ENCODE results near the gene RASD2.

RASD2 gene

DNA sequence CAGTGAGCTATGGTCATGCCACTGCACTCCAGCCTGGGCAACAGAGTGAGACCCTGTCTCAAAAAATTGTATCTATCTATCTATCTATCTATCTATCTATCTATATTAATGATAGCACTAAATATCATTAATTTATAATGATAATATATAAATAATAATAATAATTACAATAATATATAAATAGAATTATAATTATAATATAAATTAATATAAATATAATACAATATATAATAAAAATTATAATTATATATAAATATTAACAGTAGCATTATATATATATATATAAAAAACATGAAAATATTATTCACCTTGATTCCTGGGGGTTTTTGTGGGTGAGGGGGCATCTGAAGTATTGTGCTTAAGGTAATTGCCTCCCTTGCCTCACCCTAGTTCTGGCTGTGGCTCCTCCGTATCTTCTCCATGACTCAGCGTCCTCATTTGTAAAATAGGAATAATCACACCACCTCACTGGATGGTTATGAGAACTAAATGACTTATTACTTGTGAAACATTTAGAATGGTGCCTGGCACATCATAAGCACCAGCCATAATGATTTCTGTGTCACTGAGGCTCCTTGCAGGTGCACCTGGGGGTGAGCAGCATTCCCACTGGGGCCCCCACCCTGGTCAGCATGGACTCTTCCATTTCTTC is 18.8 kb downstream of the RASD2 start:
- peak in 3 of 56 donors; percentile 22 to 37 (median 30) for DNase-seq

DNA sequence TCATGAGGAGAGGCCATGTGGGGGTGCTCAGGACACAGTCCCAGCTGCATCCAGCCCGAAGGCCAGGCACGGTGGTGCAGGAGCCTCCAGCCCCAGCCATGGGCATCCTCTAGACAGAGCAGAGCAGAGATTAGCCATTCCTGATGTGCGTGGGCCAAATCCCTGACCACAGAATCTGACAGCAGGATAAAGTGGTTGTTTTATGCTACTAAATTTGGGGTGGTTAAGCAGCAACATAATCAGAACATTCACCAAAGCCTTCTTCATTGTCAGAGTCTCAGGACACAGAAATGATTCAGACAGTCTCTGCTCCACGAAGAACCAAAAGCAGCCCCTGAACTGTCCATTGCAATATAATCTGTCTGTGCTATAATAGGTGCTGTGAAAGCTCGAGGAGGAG is 19.7 kb downstream of the RASD2 start:
- DNase-seq, result no peak

DNA sequence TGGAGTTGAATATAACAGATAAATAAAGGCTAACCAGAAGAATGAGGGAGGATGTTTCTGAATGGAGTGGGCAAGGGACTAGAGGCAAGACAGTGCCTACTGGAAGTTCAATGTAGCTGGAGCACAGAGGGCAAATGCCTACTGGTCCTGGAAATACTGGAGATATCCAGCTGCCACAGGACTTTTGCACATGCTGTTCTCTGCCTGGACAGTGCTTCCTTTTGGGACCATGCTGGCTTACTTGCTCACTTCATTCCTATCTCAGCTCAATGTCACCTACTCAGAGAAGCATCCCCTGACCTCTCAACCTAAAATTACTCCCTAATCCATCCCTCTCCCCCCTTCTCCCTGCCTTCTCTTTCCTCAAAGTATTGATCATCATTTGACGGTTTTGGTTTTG is 20.2 kb downstream of the RASD2 start:
- no peak for DNase-seq

DNA sequence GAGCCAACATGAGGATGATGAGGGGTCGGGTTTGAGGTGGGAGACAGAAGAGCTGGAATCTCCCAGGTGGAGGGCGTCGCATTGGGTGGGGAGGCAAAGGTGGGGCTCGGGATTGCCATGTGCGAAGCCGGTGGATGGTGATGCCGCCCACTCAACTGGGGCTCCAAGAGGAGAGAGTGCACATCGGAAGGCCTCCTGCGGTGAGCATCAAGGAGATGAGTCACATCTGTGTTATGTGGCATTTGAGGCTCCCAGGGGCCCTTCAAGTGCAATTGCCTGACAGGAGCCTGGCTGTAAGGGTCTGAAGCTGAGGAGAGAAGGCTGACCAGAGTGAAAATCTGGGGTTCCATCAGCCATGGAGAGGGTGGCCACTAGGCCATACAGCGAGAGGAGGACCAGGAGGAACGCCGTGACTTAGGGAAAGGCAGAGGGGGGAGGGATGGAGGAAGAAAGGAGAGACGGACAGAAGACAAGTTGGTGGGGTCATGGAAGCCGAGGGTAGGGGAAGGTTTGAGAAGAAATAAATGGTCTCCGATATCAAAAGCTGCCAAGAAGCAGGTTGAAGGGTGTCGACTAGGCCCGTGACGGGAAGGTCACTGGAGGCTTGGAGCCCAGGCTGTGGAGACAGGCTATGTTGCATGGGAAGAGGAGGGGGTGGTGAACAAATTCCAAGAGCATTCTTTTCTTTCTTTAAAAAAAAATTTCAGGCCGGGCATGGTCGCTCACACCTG is 21.3 kb downstream of the RASD2 start:
- peak in 1 of 56 donors; percentile 19 for DNase-seq

DNA sequence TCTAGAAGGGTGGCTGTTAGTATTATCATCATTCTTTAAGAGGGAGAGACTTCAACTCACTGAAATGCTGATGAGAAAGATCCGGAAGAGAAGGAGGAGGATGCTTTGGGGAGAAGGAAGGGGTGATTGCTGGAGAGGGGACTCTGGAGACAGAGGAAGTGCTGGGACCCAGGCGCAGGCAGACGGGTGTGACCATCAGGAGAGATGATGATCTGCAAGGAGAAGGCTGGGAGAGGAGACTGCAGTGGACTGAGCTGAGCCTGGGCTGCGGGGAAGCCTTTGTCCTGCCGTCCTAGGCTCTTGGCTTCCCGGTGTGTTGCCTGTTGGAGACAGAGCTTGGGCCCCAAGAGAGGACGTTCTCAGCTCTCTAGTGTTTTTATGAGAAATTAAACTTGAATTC is 22.6 kb downstream of the RASD2 start:
- DNase-seq, result no peak

DNA sequence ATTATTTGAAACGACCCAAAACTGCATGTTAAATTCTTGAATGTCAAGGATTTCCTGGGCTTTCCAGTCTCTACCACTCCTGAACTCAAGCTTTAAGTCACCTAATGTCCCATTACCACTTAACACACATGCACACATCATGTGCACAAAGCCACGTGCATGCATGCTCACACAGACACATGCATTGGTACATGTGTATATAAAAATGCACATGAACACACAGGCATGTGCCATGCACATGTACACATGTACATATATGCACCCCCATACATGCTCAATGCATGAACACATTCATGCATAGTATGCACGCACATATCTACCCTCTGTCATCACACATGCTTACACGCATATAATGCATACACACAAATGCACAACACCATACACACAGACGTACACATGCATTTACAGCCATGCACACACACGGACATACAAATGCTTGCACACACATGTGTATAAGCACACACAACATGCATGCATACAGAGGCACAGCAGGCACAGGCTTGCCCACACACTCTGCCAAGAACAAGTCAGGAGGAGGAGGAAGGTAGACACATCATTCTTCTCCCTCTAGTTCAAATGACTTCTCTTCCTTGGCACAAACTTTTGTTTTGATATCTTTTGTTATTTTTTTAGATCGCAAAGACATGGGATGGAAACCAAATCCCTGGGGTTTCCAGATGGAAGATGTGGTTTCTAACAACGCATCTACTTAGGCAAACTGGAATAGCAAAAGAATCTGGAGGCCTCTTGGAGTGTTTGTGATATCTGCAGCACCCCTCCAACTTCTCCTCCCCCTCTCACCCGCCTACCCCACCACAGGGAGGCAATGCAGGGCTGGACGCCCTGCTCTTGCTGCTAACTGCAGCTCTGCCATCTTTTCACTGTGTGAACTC is 24.6 kb downstream of the RASD2 start:
- peak in 2 of 56 donors; percentile 25 for DNase-seq

DNA sequence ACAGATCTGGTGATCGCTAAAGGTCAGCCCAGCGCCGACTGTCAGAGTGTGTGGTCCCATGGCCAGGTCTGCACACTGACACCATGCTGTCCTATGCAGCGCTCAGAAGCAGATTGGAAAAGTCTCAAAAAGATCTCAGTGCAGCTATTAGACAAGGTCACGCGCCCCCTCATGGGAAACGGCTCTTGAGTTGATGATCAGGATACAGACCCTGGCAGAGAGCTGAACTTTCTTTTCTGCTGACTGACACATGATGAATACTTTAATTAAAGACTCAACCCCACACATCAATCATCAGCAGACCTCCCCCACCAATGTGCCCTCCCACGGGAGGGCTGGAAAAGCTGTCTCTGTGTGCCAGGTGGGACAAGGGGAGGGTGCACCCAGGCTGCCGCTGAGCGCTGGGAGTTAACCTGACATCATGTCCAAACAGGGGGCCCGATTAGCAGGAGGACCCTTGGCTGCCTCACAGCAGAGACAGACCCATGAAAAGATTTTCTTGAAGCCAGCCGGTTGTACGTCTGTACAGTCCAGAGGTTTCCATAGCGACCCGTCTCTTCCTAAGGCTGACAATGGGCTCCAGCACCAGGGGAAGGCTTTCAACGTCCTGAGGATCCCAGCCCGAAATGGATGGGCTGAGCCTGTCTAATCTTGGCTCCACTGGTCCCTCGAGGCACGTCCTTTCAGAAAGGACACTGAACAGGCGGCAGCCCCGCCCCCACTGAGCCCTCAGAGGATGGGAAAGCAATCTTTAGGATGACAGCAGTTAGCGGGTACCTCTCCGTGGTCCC is 26.9 kb downstream of the RASD2 start:
- DNase-seq, result peak in 4 of 56 donors; percentile 14 to 41 (median 28)

DNA sequence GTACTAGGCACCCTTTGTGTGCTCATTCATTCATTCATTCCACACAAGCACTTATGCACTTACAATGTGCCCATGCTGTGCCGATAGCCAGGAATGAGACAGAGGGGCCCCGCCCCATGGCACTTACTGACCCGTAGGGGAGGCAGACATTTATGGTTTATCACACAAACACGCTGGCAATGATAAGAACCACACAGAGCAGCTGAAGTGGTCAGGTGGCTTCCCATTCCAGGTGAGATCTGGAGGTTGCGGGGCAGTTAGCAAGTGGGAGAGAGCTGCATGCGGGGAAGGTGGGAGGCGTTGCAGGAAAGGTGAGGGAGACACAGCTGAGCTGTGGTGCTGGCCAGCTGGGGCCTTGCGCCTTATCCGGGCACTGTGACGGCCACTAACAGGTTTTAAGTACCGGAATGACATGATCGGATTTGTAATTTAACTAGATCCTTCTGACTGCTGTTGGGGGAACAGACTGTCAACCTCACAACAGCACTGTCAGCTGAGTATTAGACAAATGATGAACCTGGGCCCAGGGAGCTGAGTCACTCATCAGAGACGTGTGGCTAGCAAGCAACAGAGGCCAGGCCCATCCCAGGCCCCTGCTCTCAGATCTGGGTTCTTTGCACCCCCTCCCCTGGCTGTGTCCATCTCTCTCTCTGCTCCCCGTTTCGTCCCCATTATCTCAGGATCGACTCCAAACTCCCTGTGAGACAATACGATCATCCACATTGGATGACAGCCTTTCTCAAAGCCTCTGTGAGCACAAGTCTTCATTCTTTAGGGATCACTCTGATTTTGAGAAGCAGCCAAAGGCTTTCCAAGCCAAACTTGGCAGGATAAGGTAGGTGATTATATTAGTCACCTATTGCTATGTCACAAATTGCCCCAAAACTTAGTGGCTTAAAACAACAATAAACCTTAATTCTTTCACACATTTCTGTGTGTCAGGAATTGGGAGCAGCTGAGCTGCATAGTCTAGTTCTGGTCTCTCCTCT is 28.4 kb downstream of the RASD2 start:
- peak in 1 of 56 donors; percentile 30 for DNase-seq

DNA sequence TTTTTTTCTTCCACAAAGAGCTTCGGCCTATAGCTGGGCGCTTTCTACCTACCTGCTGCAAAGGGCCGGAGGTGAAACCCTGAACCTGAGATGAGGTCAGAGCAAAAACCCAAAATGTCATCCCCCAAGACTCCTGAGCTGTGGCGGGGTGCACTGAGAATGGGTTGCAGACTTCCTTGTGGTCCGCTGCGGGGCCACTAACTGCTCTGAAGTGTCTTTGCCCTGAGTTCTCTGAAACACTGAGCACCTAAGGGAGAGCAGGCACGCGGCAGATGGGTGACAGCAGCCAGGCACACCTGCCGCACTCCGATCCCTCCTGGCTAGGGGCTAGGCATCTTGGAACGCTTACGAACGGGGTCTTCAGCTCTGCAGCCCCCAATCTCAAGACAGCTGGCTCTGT is 29.3 kb downstream of the RASD2 start:
- no peak for DNase-seq

DNA sequence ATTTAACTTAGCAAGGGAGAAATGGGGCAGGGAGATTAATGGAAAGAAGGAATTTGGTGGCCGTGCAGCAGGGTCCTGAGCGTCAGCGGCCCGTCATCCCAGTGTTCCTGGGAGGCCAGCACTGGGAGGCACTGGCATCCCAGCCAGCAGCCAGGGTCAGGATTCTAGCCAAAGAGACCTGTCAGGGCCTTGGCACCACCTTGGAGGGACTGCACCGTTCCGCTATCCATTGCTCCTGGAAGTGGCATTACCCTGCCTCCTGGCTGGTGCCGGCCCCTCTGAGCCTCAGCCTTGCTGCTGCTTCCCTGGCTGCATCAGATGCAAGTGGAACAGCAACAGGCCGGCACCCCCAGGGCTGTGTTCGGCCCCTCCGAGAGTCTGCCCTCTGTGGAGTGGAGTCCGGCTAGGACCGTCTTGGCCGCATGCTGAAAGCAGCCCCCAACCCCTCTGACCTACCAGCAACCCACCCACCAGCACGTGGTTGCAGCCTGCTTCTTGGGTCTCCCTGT is 30.1 kb downstream of the RASD2 start:
- no peak for DNase-seq

DNA sequence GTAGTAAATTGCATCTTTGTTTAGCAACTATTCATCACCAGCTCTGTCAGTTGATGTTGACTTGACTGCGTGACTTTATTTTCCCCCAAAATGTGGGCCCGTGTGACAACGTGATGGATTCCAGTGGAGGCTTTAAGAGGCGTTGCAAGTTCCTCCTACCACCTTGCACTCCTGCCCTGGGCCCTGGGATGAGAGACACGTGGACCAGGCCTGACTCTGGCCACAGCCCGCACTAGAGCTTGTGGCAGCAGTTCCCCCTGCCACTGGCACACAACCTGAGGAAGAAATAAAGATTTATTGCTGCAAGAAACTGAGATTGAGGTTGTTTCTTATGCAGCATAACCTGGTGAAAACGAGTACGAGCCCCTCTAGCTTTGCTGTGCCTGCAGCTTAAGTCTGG is 31.9 kb downstream of the RASD2 start:
- DNase-seq, result peak in 2 of 56 donors; percentile 7 to 13

DNA sequence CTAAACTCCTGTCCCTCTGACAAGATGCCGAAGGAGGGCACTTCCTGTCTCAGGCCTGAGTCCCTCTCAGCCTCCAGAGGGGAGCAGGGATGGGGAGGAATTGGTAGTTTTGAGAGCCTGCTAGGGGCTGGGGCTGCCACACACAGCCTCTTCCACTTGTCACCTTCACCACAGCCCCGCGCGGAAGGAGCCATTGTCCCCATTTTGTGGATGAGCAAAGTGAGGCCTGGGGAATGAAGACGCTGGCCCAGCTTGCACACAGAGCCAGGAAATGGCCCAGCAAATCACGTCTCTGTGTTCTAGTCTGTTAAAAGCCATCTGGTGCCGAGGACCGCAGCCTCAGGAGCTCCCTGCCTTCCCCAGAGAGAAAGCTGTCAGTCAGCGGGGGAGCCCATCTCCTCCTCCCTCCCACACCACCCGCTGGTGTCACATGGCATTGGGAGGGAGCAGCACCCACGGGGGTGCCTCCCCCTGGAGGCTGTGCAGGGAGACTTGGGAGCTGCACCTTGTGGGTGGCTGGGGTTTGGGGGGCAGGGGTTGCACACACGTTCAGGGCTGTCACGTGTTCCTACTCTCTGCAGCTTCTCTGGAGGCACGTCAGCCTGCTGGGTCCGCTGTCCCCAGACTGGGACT is 34.6 kb downstream of the RASD2 start:
- DNase-seq, result peak in 19 of 56 donors; percentile 13 to 68 (median 41)

DNA sequence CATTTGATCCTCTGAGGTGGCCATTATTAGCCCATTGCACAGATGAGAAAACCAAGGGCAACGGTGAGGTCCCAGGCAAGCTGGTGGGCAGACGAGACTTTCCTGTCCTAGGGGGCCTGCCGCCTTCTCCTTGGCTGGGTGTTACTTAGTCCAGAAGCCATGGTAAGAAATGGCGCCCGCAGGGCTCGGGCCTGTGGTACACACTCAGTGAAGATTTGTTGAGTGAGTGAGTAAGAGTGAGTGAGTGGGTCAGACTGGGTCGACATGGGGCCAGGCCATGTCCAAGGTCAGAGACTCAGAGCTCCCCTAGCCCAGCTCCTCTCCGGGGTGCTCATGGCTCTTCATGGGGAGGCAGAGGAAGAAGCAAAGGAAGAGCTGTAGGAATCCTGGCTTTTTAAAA is 36.0 kb downstream of the RASD2 start:
- no peak for DNase-seq

DNA sequence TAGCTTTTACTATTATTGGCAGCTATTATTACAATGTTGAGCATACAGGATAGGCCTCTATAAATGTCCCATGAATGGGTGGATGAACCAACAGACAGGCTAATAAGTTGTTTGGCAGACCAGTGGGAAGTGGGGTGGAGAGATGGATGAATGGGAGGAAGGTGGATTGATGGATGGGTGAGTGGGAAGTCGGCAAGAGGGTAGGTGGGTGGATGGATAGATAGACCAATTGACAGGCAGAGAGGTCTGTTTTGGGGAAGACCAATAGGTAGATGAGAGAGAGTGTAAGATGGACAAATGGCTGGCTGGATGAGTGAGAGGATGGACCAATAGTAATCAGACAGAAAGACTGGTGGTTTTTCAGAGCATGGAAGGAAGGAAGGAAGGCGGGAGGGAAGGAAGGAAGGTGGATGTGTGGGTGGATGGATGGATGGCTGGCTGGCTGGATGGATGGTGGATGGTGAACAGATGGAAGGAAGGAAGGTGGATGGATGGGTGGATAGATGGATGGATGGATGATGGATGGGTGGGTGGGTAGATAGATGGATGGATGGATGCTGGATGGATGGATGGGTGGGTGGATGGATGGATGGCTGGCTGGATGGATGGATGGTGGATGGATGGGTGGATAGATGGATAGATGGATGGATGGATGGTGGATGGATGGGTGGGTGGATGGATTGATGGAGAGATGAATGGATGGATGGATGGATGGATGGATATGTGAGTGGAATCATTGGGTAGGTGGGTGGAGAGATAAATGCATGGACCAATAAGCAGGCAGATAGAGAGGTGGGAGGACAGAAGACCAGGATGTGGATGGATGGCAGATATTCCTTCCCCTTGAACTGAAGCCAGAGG is 37.4 kb downstream of the RASD2 start:
- DNase-seq, result no peak

DNA sequence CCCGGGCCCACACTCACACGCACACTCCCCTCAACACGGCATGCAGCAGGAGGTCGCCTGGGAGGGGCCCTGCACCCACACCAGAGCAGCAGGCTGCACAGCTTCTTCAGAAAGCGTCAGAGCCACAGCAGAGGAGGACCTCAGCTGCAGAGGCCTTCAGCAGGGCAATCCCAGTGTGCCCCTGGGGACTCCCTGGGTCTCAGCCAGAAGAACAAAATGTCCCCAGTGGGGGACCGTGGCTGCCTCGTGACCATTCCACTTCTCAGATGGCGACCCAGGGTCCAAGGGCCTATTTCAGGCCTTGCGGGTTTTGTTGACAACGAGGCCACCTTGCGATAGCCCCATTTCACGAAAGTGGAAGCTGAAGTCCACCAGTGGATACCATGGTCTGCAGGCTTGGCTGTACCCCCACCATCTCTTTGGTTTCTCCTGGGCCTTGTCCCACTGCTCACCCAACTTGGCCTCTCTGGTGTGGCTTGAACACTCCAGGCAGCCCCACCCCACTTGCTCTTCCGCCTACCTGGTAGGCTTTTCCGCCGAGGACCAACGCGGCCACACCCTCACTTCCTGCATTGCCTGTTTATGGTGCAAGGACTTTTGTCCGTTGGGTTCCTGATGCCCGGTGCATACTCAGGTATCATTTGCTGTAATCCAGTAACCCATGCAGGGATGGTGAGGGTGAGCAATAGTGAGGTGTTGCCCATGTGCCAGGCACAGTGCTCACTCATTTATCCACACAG is 38.4 kb downstream of the RASD2 start:
- DNase-seq, result no peak

DNA sequence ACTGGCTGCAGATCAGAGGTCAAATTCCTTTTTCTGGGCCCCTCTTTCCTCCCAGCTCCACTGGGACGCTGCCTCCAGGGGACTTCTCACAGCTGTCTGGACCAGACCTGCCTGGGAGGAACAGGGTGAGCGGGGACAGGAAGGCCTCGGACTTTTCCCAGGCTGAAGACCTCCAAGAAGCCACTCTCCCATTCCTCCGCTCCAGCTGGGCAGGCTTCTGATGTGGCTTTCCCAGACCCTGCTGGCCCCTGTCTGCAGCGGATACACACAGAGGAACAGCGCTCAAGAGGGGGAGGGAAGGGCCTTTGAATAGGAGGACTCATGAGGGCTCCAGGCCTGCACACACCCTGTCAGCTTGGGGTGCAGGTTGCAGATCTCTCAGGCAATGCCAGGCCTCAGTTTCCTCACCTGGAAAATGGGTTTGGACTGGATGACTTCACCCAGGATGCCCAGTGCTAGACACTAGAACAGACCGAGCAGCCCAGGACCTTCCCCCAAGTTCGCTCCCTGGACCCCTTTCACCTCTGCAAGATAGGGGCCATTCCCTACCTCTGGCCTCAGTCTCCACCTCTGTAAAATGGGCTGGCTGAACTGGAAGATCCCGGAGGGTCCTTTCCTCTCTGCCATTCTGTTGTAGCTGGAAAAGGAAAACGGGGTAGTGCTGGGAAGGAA is 39.9 kb downstream of the RASD2 start:
- no peak for DNase-seq

DNA sequence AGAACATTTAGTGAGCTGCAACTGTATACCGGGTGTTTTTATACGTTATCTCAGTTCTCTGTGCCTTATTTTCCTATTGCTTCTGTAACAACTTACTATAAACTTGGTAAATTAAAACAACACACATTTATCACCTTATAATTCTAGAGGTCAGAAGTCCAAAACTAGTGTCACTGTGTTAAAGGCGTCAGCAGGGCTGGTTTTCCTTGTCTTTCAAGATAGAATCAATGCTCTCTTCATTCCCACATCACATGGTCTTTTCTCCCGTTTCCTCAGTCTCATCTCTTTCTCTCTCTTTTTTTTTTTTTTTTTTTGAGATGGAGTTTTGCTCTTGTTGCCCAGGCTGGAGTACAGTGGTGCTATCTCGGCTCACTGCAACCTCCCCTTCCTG is 40.4 kb downstream of the RASD2 start:
- DNase-seq, result no peak
